ENCODE results near the gene STARD10.

Gene STARD10

DNA sequence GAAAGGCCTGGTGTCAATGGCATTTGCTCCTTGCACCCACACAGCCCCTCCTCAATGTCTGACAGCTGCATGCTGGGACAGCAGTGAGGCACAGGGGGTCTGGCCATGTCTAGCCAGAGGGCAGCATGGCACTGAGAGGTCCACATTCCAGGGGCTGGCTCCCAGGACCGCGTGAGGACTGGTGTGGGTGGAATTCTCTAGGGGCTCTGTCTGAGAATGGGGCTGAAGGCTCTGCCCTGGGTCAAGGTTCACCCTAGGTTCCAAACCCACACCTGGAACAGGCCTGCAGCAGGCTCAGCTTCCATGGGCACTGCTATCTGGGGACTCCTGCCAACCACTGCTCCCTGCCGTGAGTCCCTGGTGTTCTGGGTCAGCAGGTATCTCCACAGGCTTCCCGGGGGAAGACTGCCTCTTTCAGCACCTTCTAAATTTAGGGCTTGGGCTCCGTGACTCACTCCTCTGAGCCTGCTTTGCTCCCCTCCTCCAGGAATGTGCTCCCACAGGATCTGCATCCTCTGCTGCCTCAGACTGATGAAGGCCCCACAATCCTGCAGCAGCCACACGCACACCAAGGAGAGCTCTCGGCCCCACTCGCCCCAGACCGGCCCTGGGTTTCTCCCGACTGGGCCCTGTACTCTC, 4.2 kb downstream of the STARD10 start:
- no peak overlapping the region for H3K4me3 ChIP-seq (ENCODE audit: control insufficient read depth, low read depth, low read length)
- TF ChIP-seq, protein P1, sequence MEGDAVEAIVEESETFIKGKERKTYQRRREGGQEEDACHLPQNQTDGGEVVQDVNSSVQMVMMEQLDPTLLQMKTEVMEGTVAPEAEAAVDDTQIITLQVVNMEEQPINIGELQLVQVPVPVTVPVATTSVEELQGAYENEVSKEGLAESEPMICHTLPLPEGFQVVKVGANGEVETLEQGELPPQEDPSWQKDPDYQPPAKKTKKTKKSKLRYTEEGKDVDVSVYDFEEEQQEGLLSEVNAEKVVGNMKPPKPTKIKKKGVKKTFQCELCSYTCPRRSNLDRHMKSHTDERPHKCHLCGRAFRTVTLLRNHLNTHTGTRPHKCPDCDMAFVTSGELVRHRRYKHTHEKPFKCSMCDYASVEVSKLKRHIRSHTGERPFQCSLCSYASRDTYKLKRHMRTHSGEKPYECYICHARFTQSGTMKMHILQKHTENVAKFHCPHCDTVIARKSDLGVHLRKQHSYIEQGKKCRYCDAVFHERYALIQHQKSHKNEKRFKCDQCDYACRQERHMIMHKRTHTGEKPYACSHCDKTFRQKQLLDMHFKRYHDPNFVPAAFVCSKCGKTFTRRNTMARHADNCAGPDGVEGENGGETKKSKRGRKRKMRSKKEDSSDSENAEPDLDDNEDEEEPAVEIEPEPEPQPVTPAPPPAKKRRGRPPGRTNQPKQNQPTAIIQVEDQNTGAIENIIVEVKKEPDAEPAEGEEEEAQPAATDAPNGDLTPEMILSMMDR (IDR thresholded peaks at IDR 0.05; ENCODE audit: control insufficient read depth, insufficient read depth, low read depth, low read length, missing control alignments) = no peak
- DNase-seq (ENCODE audit: low read depth) = no peak

DNA sequence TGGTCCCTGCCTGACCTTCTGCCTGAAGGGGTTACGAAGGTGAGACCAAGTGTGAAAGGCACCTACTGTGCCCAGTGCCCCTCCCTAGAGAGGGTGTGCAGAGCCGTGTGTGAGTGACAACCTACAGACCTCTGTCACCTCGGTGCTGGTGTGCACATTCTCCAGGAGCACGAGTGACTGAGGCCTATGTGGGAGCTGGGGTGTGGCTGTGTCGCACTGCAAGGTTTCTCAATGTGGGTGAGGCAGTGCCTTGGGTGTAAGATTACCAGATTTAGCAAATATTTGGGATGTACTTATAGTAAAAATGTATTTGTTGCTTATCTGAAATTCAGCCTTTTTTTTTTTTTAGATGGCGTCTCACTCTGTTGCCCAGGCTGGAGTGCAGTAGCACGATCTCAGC, 5.6 kb downstream of the STARD10 start:
- TF ChIP-seq, protein P1 (IDR thresholded peaks at IDR 0.05; ENCODE audit: control insufficient read depth, insufficient read depth, low read depth, low read length, missing control alignments) = no peak
- H3K4me3 ChIP-seq (ENCODE audit: control insufficient read depth, low read depth, low read length) = no peak overlapping the region
- DNase-seq (ENCODE audit: low read depth) = no peak

DNA sequence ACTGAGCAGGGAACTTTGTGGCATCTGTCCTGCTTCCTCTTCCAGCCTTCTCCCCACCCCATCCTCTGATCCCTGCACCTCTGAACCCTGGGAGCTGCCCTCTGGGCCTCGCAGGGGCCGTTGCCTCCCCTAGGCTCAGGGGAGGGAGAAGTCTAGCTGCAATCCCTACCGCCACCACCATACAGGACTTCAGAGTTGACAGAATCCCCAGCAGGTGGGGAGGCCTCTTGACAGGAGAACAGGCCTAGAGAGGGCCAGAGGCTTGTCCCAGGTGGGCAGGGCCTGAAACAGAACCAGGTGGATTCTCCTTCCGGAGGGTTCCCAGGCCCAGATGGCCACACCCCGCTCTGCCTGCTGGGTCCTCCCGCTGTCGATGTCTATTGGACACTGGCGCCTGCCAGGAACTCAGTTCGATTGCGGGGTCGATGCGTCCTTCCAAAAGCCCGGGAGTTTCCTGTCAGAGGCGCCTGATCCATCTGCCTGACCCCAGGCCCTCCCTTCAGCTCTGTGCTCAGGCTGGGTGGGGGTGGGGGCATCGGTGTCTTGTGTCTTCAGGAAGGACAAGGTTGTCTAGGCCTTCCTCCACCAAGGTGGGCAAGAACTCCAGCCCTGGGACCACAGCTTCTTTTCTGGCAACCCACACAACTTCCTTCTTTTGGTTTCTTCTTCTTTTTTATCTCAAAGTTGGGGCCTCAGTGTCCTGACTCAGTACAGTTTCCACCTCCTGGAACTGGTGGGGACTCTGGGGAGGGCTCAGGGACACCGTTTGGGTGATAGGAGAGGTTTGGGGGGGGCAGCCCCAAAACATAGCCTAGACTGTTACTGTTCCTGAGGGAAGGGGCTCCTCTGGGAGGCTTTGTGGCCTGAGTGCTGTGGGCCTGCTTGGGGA, 6.4 kb downstream of the STARD10 start:
- H3K4me3 ChIP-seq (ENCODE audit: control insufficient read depth, low read depth, low read length) = no peak overlapping the region
- no peak for DNase-seq (ENCODE audit: low read depth)
- TF ChIP-seq, protein P1 (IDR thresholded peaks at IDR 0.05; ENCODE audit: control insufficient read depth, insufficient read depth, low read depth, low read length, missing control alignments) = no peak

DNA sequence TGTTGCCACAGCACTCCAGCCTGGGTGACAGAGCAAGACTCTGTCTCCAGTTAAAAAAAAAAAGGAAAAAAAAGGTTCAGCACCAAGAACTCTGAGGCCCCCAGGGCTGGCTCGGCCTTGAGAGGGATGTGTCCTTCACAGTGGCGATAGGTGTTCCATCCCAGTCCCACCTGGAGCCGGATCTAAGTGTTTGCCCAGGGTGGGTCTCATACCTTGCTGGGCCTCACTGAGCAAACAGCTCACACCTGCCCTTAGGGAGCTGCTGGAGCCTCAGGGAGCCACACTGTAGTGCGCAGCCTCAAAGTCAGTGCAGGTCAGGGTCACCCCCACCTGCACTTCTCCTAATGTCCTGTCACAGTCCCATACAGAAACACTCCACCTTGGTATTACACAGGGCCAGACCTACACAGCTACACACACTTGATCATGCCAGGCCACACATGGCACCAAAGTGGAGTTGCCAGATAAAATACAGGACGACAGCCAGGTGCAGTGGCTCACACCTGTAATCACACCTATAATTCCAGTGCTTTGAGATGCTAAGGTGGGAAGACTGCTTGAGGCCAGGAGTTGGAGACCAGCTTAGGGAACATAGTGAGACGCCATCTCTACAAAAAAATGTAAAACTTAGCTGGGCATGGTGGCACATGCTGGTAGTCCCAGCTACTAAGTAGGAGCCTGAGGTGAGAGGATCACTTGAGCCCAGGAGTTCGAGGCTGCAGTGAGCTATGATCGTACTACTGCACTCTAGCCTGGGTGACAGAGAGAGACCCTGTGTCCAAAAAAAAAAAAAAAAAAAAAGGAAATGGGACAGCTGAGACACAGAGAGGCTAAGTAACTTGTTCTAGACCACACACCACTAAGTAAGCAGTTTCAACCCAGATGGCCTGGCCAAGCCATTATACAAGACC, 7.3 kb downstream of the STARD10 start:
- TF ChIP-seq, protein P1 (IDR thresholded peaks at IDR 0.05; ENCODE audit: control insufficient read depth, insufficient read depth, low read depth, low read length, missing control alignments) = no peak
- no peak overlapping the region for H3K4me3 ChIP-seq (ENCODE audit: control insufficient read depth, low read depth, low read length)
- no peak for DNase-seq (ENCODE audit: low read depth)

DNA sequence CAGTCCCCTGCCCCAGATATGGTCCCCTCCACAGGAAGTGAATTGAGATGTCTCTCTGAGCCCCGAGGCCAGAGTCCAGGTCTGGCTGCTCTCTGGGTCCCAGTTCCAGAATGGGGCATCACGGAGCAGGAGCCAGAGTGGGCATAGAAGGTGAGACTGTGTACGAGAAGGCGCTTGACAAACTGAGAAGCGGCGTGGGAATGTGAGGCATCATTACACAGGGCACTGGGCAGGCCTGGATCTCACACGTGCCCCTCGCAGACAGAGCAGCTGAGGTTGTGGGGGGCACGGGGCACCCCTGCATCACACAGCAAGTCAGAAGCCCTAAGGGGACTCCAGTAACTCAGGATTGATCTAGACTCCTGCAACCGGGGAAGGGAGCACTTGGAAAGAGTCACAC, 9.2 kb downstream of the STARD10 start:
- no peak for DNase-seq (ENCODE audit: low read depth)
- TF ChIP-seq, protein P1 (IDR thresholded peaks at IDR 0.05; ENCODE audit: control insufficient read depth, insufficient read depth, low read depth, low read length, missing control alignments) = no peak
- H3K4me3 ChIP-seq (ENCODE audit: control insufficient read depth, low read depth, low read length) = no peak overlapping the region
